Activated CD8-positive, alpha-beta memory T cell treated with anti-CD3 and anti-CD28 coated beads, Interleukin-2, amount 50 U/mL, for 24 hours (primary cell): Measurements from ENCODE around the gene EFTUD2.

Experiments
- DNase-seq: peaks from one replicate; pipeline ENCODE4 v3.0.0-alpha.2; 2020; ENCODE audit errors: extremely low read depth

EFTUD2 gene

DNA sequence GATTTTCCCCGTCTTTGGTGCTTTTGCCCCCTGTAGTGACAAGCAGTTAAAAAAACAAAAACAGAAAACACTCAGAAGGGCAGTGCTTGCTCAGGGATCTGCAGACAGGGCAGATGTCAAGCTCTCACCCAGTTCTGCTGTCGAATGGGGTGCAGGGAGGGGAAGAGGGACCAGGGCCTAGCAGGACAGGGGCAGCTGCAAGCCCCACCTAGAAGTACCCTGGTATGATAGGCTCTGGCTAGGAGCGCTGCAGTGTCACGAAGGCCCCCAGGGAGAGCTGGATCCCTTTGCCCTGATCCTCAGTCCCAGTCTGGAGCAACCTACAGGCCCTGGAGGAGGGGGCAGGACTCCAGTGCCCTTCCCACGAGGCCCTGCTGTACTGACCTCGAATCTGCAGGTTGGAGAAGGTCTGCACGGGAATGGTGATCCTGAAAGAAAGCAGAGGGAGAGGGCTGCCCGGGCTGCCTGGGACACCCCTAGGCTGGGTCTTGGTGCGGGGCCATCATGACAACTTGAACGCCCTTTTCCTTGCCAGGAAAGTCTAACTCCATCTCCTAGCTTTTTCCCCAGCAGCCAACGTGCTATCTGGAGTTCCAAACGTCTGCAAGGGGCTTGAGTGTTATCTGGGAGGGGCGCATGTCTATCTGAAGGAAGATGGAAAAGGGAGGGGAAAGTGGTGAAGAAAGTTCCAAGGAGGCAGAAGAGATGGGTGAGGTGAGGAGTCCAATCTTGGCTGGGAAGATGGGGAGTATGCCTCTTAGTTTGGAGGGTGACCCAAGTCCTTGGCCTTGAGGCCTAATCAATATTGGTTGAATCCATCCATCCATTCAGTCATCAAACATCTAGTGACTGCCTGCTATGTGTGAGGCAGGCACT, 11.2 kb upstream of the EFTUD2 start:
- DNase-seq = no peak

DNA sequence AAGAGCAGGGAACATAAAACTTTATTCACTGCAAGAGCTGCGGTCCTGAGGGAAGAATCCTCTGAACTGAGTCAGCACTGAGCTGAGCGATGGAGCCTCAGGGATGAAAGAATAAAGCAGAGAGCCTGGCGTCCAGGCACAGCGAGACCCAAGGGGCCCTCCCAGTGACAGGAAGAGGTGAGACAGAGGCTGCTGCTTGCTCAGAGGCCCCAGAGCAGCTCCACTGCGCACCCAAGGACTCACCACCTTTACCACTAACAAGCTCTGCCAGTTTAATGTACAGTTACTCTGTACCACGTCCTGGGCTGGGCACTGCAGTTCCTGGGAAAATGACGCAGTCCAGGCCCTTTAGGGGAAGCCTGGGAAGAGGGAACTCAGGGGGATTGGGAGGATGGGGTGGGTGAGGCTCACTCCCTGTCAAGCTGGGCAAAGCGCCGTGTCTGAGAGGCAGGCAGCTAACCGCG, 10.5 kb upstream of the EFTUD2 start:
- no peak for DNase-seq

DNA sequence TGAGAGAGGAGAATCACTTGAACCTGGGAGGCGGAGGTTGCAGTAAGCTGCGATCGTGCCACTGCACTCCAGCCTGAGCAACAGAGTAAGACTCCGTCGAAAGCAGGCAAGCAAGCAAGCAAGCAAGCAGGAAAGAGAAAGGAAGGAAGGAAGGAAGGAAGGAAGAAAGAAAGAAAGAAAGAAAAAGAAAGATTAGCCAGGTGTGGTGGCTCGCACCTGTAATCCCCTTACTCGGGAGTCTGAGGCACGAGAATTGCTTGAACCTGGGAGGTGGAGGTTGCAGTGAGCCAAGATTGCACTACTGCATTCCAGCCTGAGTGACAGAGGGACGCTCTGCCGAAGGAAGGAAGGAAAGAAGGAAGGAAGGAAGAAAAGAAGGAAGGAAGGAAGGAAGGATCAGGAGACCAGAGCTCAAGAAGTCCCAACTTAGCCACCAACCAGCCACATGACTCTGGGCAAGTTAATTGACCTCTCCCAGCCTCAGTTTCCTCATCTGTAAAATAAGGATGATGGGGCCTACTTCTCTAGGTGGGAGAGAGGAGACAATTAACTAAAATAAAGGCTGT, 9.6 kb upstream of the EFTUD2 start:
- DNase-seq = no peak

DNA sequence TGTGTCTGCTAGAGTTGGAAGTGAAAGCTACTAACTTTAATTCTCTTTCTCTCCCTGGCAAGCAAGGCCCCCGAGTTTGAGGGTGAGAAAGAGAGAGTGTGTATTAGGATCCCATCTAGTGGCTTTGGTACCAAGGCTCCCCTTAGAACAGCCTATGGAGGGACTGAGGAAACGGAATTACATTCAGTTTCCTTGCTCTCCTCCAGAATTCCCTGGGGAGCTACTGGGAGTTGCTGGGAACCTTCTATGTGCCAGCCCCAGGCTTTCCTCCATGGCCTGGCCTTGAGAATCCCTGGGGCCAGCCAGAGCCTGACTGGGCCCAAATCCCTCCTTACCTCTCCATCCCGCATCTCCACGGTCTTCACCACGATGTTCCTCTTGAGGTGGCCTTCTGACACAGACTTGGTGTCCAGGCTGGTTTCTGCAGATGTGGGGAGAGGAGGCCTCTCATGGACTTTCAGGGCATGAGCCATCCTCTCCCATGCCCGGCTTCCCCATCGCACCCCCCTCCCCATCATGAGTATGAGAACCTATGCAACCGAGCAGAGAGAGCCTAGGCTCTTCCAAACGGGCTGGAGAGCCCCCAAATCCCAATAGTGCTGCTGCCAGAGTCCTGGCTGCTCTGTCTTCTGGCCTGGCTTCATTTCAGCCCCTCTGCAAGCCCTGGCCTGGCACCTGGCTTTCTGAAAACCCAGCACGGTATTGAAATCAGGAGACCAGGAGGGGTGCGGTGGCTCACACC, 8.7 kb upstream of the EFTUD2 start:
- no peak for DNase-seq

DNA sequence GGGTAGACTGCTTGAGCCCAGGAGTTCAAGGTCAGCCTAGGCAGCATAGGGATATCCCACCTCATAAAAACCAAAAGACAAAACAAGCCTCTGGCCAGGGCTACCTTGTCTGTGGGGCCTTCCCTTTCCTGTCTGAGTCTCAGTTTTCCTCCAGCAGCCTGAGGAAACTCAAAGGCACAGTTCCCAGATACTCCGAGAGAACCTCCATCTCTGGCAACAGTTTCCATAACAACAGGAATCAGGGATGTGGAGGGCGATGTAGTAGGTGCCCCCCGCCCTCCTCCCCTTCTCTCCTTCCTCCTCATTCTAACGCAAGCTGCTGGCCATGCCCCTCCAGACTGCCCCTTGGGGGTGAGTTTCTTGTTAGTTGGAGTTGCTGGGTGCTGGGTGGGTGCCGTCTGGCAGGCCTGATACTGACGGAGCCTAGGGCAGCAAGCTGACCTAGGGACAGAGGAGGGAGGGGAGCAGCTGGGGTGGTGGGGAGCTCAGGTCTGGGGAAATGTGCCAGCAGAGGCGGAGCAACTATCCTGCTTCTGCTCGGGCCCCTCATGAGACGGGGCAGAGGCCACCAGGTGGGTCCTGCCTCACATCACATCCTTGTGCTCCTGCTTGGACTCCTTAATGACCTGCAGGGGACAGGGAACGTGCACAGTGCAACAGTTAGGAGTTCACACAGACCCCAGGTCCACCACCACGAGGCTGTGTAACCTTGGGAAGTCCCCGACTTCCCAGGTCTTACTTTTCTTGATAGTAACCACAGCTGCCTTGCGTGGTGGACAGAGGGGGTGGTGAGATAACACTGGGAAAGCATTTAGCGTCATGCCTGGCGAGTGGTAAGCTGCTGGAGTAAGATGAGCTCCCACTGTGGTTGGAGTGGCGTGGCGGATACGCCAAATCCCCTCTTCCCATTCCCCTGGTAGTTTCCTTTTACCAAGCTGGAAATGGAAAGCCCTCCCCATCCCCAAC, 7.8 kb upstream of the EFTUD2 start:
- DNase-seq = no peak

DNA sequence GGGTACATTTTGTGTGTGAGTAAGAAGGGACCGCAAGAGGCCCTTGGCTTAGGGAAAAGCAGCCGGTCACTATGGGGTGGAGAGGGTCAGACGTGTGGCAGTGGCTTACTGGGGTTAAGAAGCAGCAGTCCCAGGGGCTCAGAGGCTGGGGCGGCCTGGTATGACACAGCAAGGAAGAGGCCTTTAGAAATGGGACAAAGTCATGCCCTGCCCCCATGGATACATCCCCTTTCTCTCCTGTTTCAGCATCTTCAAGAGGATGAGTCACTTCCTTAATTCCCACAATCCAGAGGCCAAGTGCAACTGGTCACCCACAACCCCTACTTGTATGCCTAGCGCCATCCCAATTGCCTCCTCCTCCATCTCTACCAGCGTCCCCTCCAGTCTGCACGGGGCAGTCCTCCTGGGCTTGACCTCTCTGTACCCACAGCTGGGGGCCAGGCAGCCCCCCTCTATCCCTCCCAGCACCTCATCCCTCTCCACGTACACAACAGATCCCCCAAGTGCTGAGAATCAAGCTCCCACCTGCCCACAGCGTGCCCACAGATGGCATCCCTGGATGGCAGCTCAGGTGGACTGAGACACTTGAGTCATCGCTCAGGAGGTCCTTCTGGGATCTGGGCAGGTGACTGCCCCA, 6.9 kb upstream of the EFTUD2 start:
- no peak for DNase-seq

DNA sequence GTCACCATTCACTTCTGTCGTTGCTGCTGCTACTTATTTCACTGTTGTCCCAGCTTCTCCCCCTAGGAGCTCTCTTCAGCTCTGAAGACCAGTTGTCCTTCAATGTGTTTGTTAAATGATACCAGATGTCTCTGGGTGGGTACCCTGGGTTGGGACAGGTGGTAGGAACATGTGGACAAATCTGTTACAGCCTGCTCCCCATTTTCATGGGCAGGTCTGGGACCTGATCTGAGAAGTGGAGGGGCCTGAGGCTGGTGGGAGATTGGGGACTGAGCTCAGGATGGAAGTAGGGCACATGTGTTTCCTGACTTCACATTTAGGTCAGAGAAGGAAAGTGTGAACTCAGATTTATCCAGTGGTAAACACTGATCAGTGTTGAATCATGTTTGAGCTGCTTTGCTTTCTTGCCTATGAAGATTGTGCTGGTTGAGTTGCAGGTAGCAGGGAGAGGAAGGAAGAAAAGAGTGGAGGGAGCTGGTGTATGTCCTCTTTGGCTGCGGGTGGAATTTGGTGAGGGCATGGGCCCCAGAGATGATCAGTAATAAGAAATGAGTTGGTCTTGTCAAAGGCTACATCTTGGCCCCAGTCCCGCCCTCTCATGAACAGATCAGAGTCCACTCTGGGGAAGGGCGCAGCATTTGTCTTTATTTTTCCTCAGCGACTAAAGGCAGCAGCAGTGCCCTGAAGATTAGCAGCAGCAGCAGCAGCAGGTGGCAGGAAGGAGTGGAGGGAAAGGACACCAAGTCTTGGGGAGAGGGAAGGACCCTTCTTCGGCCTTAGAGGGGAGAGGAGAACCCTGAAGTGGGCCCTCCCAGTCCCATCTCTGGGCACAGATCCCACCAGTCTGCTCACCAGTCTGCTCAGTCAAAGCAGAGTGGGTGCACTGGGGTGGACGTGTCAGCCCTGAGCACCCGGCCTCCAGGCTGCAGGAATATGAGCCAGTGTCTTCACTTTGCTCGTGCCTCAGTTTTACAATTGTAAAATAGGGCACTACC, 6.1 kb upstream of the EFTUD2 start:
- DNase-seq = no peak

DNA sequence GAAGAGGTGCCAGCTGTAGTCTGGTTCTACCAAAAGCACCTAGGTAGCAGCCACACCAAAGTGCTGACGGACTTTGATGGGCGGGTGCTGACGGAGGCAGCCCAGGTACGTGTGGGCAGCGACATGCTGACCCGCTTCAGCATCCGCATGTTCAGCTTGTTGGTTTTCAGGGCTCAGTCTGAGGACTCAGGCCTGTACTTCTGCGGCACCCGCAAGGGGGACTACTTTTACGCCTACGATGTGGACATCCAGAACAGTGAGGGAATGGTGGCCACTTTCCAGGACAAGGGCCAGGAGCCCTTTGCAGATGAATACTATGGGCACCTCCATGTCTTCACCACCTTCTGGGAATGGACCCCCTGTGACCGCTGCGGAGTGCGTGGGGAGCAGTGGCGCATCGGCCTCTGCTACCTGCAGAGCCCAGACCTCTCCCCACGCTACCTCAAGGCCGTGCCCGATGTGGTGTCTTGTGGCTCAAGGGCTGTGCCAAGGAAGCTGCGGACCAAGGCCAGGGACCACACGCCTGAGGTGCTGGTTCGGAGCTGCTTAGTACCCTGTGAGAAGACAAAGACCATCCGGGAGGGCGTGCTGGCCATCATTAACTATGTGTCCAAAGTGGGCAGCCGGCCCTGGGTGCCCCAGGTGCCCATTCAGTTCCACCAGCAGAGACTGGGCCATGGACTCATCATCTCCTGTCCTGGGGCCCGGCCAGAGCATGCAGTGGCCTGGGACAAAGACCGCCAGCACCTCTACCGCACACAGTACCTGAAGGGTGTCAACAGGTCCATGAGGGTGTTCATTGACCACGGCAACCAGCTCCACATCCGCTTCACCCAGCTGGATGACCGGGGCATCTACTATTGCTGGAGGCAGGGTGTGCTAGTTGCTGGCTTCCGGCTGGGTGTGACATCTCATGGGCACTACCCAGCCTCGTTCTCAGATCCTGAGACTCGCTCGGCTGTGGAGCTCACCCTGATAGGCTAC, 5.0 kb upstream of the EFTUD2 start:
- DNase-seq = no peak

DNA sequence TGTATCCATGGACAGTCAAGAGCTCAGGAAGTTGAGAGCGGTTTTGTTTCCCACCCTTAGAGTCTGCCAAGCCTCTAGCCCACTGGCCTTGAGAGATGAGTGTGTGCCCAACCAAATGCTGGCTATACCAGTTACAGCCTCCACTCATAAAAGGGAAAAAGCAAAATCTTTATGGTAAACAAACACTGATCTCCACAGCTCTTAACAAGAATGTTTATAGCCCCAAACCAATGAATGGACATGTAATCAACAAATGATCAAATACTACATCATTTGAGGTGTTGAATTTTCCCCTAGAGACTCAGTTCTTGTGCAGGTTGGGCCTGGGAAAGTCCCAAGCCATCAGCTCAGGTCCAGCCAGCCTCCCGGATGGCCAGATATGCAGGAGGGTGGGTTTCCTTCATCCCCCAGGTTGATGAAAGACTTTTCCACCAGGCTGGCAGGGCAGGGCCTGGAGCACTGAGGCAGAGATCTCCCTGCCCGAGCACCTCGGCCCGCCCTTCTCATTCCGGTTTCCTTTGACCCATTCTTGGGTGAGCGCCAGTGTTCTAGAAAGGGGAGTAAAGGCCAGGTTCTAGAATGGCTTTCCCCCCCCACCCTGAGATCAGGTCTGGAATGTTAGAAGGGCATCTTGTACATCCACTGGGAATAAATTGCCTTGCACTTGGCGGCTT, 3.9 kb upstream of the EFTUD2 start:
- DNase-seq = no peak

DNA sequence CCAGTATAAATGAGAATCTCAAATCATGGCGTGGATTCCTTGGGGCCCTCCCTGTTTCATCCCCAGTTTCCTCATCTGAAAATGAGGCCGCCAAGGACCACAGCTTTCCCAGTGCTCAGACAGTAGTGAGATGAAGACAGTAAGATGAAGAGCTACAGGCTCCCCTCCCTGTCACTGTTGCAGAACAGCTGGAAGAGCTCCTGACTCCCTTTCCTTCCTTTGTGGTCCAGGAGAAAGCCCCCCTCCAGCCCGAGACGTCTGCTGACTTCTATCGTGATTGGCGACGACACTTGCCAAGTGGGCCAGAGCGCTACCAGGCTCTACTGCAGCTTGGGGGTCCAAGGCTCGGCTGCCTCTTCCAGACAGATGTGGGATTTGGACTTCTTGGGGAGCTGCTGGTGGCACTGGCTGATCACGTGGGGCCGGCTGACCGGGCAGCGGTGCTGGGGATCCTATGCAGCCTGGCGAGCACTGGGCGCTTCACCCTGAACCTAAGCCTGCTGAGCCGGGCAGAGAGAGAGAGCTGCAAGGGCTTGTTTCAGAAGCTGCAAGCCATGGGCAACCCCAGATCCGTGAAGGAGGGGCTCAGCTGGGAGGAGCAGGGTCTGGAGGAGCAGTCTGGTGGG, 3.0 kb upstream of the EFTUD2 start:
- DNase-seq = no peak

DNA sequence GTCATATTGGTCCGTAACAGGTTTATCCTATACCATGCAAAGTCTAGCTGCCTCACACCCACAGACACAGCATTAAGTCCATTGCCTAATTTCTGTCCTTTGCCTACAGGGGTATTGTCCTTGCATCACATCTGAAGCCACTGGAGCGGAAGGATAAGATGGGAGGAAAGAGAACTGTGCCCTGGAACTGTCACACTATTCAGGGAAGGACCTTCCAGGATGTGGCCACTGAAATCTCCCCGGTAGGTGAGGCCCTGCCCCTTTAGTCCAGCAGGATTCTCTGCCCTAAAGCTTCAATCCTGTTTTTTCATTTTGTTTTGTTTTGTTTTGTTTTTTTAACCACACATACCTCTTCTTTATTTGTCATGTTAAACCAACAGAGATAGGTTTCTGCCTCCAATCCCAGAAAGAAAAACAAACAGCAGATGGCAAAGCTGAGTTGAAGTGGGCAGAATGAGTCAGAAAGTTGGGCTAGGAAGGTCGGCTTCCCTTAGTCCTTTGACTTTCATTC, 2.2 kb upstream of the EFTUD2 start:
- DNase-seq = no peak

DNA sequence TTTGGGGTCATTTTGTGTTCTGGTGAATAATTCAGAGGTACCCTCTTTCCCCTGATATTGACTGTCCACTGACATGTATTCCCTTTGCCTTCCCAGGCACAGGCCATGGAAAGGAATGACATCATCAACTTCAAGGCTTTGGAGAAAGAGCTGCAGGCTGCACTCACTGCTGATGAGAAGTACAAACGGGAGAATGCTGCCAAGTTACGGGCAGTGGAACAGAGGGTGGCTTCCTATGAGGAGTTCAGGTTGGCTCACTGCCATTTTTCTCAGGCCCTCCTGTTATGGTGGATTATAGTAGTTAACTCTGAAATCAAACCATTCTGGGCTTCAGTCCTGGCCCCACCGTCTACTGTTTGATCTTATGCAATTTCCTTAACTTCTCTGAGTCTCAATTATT, 1.6 kb upstream of the EFTUD2 start:
- no peak for DNase-seq

DNA sequence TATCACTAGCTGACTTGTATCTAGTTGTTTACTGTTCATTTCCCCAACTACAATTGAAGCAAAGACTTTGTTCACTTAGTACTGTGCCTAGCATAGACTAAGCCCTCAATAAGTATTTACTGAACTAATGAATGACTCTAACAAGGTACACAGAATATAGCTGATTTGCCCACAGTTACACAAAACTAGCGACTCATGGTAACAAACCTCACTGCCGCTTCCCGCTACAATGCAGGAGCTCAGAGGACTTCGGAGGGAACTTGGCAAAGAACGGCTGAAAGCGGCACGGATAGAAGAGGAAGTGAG, 524 bp downstream of the EFTUD2 start:
- DNase-seq = no peak

DNA sequence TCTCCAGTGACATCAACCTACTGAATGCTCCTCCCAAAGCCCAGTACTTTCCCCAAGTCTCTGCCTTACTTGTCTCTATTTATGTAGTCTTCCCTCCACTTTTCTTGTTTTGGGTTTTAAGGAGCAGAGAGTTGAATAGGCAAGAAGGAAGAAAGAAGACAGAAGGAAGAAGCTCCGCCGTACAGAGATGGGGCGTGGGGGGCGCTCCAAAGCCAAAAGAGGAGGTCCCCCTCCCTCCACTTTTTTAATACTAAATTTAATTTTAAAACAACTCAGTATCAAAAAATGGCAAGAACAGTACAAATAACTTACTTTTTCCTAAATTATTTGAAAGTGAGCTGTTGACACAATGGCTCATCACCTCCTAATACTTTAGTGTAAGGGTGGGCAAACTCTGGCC, 4.6 kb downstream of the EFTUD2 start:
- no peak for DNase-seq

DNA sequence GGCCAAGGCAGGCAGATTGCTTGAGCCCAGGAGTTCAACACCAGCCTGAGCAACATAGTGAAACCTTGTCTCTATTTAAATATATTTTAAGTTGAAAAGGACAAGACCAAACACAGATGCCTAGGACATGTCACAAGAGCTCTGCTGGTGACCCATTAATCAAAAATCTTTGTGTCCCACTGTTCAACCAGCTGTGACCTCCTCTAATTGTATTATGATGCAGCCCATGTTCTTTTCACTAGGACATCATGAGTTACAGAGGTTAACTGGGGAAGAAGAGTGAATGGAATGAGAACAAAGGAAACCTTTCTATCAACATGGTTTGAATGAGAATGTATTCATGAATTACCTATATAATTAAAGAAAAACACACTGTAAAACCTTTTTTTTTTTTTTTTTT, 7.0 kb downstream of the EFTUD2 start:
- DNase-seq = no peak

DNA sequence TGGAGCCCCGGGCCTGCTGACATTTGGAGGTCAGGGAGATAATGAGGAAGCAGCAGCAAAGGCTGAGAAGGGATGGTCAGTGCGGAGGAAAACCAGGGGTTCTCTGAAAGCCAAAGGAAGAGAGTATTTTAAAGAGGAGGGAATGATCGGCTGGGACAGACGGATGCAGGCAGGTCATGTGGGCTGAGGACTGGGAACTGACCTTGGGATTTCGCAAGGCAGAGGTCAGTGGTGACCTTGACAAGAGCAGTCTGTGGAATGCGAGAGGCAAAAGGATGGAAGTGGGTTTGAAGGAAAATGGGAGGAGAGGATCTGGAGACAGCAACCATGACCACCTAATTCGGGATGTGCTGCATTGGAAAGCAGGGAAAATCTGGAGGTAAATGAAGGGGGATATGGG, 10.2 kb downstream of the EFTUD2 start:
- DNase-seq = no peak
